ENCODE results near the gene WNT7A.

The WNT7A gene

GRCh38 chr3:13863382-13863952, 16.4 kb downstream of the WNT7A start:
- no peak overlapping the region for H3K4ac ChIP-seq (ENCODE audit: low read depth in 1 of 2, low read length in 2 of 2)

GRCh38 chr3:13861461-13861860, 18.4 kb downstream of the WNT7A start:
- Histone ChIP-seq H3K4ac (ENCODE audit: low read depth in 1 of 2, low read length in 2 of 2) (no peak overlapping the region), H4K91ac (ENCODE audit: low read length) (no peak overlapping the region), H2AFZ (ENCODE audit: low read depth, low read length) (no peak overlapping the region), H3K4me2 (ENCODE audit: low read length, poor library complexity, severe bottlenecking) (no peak overlapping the region), H3K9me3 (ENCODE audit: control insufficient read depth, low read length) (no peaks in the 10 kb centered on the region), H3K4me1 (ENCODE audit: control insufficient read depth, insufficient read depth, low read depth, low read length) (no peaks in the 10 kb centered on the region), H2AK5ac (ENCODE audit: low read length, severe bottlenecking) (no peak overlapping the region), H3K27ac (ENCODE audit: low read length, poor library complexity, severe bottlenecking) (no peak overlapping the region), H3K23ac (ENCODE audit: low read length in 2 of 2) (no peak overlapping the region), H2BK120ac (ENCODE audit: low read depth, low read length) (no peak overlapping the region), H2BK15ac (ENCODE audit: low read depth, poor library complexity, severe bottlenecking) (no peak overlapping the region), H2BK5ac (ENCODE audit: low read depth, low read length, poor library complexity, severe bottlenecking) (no peak overlapping the region), H3K27me3 (ENCODE audit: control insufficient read depth in 1 of 2, insufficient read depth in 1 of 2, low read length in 2 of 2) (peaks cover 0 to 42% of the 10 kb centered on the region in 2 experiments), H3K14ac (ENCODE audit: low read length in 2 of 2) (no peak overlapping the region), H3K79me1 (replicated peaks; ENCODE audit: low read length, poor library complexity, severe bottlenecking) (no peaks in the 10 kb centered on the region), H3K18ac (ENCODE audit: low read depth in 1 of 2, low read length in 2 of 2) (no peak overlapping the region), H4K8ac (ENCODE audit: low read length) (no peak overlapping the region), H3K4me3 (ENCODE audit: insufficient read depth in 1 of 2, low read depth in 1 of 2, low read length in 2 of 2) (no peak overlapping the region), H3K36me3 (ENCODE audit: control insufficient read depth in 1 of 2, insufficient read depth in 2 of 2, low read depth in 1 of 2, low read length in 2 of 2) (no peaks in the 10 kb centered on the region), H3K9ac (ENCODE audit: low read length) (no peak overlapping the region), H2BK12ac (ENCODE audit: low read length in 2 of 2) (no peak overlapping the region)
- 57% methylated on average over 4 of the region's 6 CpGs for WGBS
- DNase-seq: no peak

More at GRCh38 chr3:13863382-13863952, 16.4 kb downstream of the WNT7A start:
- no peaks in the 10 kb centered on the region for H3K4me1 ChIP-seq (ENCODE audit: control insufficient read depth, insufficient read depth, low read depth, low read length)
- H3K4me2 ChIP-seq (ENCODE audit: low read length, poor library complexity, severe bottlenecking): no peak overlapping the region
- H3K23ac ChIP-seq (ENCODE audit: low read length in 2 of 2): no peak overlapping the region
- H2BK120ac ChIP-seq (ENCODE audit: low read depth, low read length): no peak overlapping the region
- no peak for DNase-seq
- H2AFZ ChIP-seq (ENCODE audit: low read depth, low read length): no peak overlapping the region
- no peak overlapping the region for H3K27ac ChIP-seq (ENCODE audit: low read length, poor library complexity, severe bottlenecking)
- no peak overlapping the region for H3K18ac ChIP-seq (ENCODE audit: low read depth in 1 of 2, low read length in 2 of 2)
- peaks cover 3% of the 10 kb centered on the region for H3K9me3 ChIP-seq (ENCODE audit: control insufficient read depth, low read length)
- no peak overlapping the region for H3K4me3 ChIP-seq (ENCODE audit: insufficient read depth in 1 of 2, low read depth in 1 of 2, low read length in 2 of 2)
- H3K27me3 ChIP-seq (ENCODE audit: control insufficient read depth in 1 of 2, insufficient read depth in 1 of 2, low read length in 2 of 2): peaks cover 4 to 38% of the 10 kb centered on the region in 2 experiments
- 73% methylated on average over 4 of the region's 6 CpGs for WGBS
- no peaks in the 10 kb centered on the region for H3K36me3 ChIP-seq (ENCODE audit: control insufficient read depth in 1 of 2, insufficient read depth in 2 of 2, low read depth in 1 of 2, low read length in 2 of 2)
- no peak overlapping the region for H2BK12ac ChIP-seq (ENCODE audit: low read length in 2 of 2)
- H4K8ac ChIP-seq (ENCODE audit: low read length): no peak overlapping the region
- no peak overlapping the region for H2AK5ac ChIP-seq (ENCODE audit: low read length, severe bottlenecking)
- no peaks in the 10 kb centered on the region for H3K79me1 ChIP-seq (replicated peaks; ENCODE audit: low read length, poor library complexity, severe bottlenecking)
- H4K91ac ChIP-seq (ENCODE audit: low read length): no peak overlapping the region
- no peak overlapping the region for H3K14ac ChIP-seq (ENCODE audit: low read length in 2 of 2)
- no peak overlapping the region for H3K9ac ChIP-seq (ENCODE audit: low read length)
- no peak overlapping the region for H2BK5ac ChIP-seq (ENCODE audit: low read depth, low read length, poor library complexity, severe bottlenecking)
- no peak overlapping the region for H2BK15ac ChIP-seq (ENCODE audit: low read depth, poor library complexity, severe bottlenecking)

GRCh38 chr3:13860001-13860400, 19.9 kb downstream of the WNT7A start:
- Histone ChIP-seq H2BK5ac (ENCODE audit: low read depth, low read length, poor library complexity, severe bottlenecking) (no peak overlapping the region), H2AFZ (ENCODE audit: low read depth, low read length) (no peak overlapping the region), H3K4me3 (ENCODE audit: insufficient read depth in 1 of 2, low read depth in 1 of 2, low read length in 2 of 2) (no peak overlapping the region), H3K4me2 (ENCODE audit: low read length, poor library complexity, severe bottlenecking) (no peak overlapping the region), H3K9ac (ENCODE audit: low read length) (no peak overlapping the region), H3K4ac (ENCODE audit: low read depth in 1 of 2, low read length in 2 of 2) (no peak overlapping the region), H2AK5ac (ENCODE audit: low read length, severe bottlenecking) (no peak overlapping the region), H2BK12ac (ENCODE audit: low read length in 2 of 2) (no peak overlapping the region), H3K14ac (ENCODE audit: low read length in 2 of 2) (no peak overlapping the region), H2BK120ac (ENCODE audit: low read depth, low read length) (no peak overlapping the region), H3K36me3 (ENCODE audit: control insufficient read depth in 1 of 2, insufficient read depth in 2 of 2, low read depth in 1 of 2, low read length in 2 of 2) (no peaks in the 10 kb centered on the region), H3K27me3 (ENCODE audit: control insufficient read depth in 1 of 2, insufficient read depth in 1 of 2, low read length in 2 of 2) (peaks cover 0 to 33% of the 10 kb centered on the region in 2 experiments), H2BK15ac (ENCODE audit: low read depth, poor library complexity, severe bottlenecking) (no peak overlapping the region), H3K18ac (ENCODE audit: low read depth in 1 of 2, low read length in 2 of 2) (no peak overlapping the region), H3K4me1 (ENCODE audit: control insufficient read depth, insufficient read depth, low read depth, low read length) (no peaks in the 10 kb centered on the region), H3K23ac (ENCODE audit: low read length in 2 of 2) (no peak overlapping the region), H3K9me3 (ENCODE audit: control insufficient read depth, low read length) (no peaks in the 10 kb centered on the region), H3K79me1 (replicated peaks; ENCODE audit: low read length, poor library complexity, severe bottlenecking) (no peaks in the 10 kb centered on the region), H4K91ac (ENCODE audit: low read length) (no peak overlapping the region), H3K27ac (ENCODE audit: low read length, poor library complexity, severe bottlenecking) (no peak overlapping the region), H4K8ac (ENCODE audit: low read length) (no peak overlapping the region)
- DNase-seq: no peak
- 70% methylated on average over 1 of the region's 1 CpG for WGBS

GRCh38 chr3:13858768-13859520, 20.9 kb downstream of the WNT7A start:
- no peak overlapping the region for H3K4ac ChIP-seq (ENCODE audit: low read depth in 1 of 2, low read length in 2 of 2)
- H3K27me3 ChIP-seq (ENCODE audit: control insufficient read depth in 1 of 2, insufficient read depth in 1 of 2, low read length in 2 of 2): peaks cover 0 to 40% of the 10 kb centered on the region in 2 experiments
- no peak overlapping the region for H3K14ac ChIP-seq (ENCODE audit: low read length in 2 of 2)
- no peaks in the 10 kb centered on the region for H3K4me1 ChIP-seq (ENCODE audit: control insufficient read depth, insufficient read depth, low read depth, low read length)
- H2BK12ac ChIP-seq (ENCODE audit: low read length in 2 of 2): no peak overlapping the region
- no peak overlapping the region for H2BK5ac ChIP-seq (ENCODE audit: low read depth, low read length, poor library complexity, severe bottlenecking)
- H3K9me3 ChIP-seq (ENCODE audit: control insufficient read depth, low read length): no peaks in the 10 kb centered on the region
- no peak overlapping the region for H3K4me3 ChIP-seq (ENCODE audit: insufficient read depth in 1 of 2, low read depth in 1 of 2, low read length in 2 of 2)
- H3K18ac ChIP-seq (ENCODE audit: low read depth in 1 of 2, low read length in 2 of 2): no peak overlapping the region
- H3K79me1 ChIP-seq (replicated peaks; ENCODE audit: low read length, poor library complexity, severe bottlenecking): no peaks in the 10 kb centered on the region
- H2AK5ac ChIP-seq (ENCODE audit: low read length, severe bottlenecking): no peak overlapping the region
- H3K9ac ChIP-seq (ENCODE audit: low read length): no peak overlapping the region
- no peak overlapping the region for H4K8ac ChIP-seq (ENCODE audit: low read length)
- no peaks in the 10 kb centered on the region for H3K36me3 ChIP-seq (ENCODE audit: control insufficient read depth in 1 of 2, insufficient read depth in 2 of 2, low read depth in 1 of 2, low read length in 2 of 2)
- no peak overlapping the region for H3K4me2 ChIP-seq (ENCODE audit: low read length, poor library complexity, severe bottlenecking)
- H4K91ac ChIP-seq (ENCODE audit: low read length): no peak overlapping the region
- no peak overlapping the region for H3K27ac ChIP-seq (ENCODE audit: low read length, poor library complexity, severe bottlenecking)
- no peak overlapping the region for H2BK120ac ChIP-seq (ENCODE audit: low read depth, low read length)
- WGBS: 69% methylated on average over 9 of the region's 9 CpGs
- no peak for DNase-seq
- H2AFZ ChIP-seq (ENCODE audit: low read depth, low read length): no peak overlapping the region
- no peak overlapping the region for H2BK15ac ChIP-seq (ENCODE audit: low read depth, poor library complexity, severe bottlenecking)
- H3K23ac ChIP-seq (ENCODE audit: low read length in 2 of 2): no peak overlapping the region
